Neural cell (in vitro differentiated cells): ENCODE data around the gene KRT16. TPM values are rescaled to one million over a fixed set of nuclear protein-coding genes. Genes with fewer than 3 reads are reported as not detected.
"Not testable (repeated sequence)": the region's sequence is repeated elsewhere in the genome, so short reads cannot be mapped to it uniquely, and the experiment has no call there.

ENCODE experiments used
- H2AFZ ChIP-seq: fragments of 200-600, 300-800 bp; sonication (generic), shearing (Covaris generic); 2 replicates; pipeline ENCODE4 v1.6.0; 2014; ENCODE audit warnings: low read depth, mild to moderate bottlenecking, antibody characterized with exemption, low read length, moderate library complexity
- H3F3A ChIP-seq: fragments of 200-600 bp; shearing (Covaris generic); 2 replicates; pipeline ENCODE4 v1.6.1; 2016; ENCODE audit warnings: mild to moderate bottlenecking, moderate library complexity, mixed read lengths, antibody characterized with exemption, low read length; ENCODE audit not compliant: insufficient read depth, poor library complexity, severe bottlenecking
- H3K27ac ChIP-seq: fragments of 200-600, 300-800 bp; sonication (generic), shearing (Covaris generic); 2 replicates; pipeline ENCODE4 v1.5.1; 2014; ENCODE audit warnings: mild to moderate bottlenecking, low read length, moderate library complexity
- H3K27me3 ChIP-seq: fragments of 300-800, 200-600 bp; sonication (generic), shearing (Covaris generic); 2 replicates; pipeline ENCODE4 v1.6.0; 2014; ENCODE audit warnings: mild to moderate bottlenecking, low read depth, low read length, moderate library complexity; ENCODE audit not compliant: insufficient read depth
- H3K36me3 ChIP-seq: fragments of 300-800, 200-600 bp; sonication (generic), shearing (Covaris generic); 2 replicates; pipeline ENCODE4 v1.5.1; 2014; ENCODE audit warnings: mild to moderate bottlenecking, antibody characterized with exemption, low read length, moderate library complexity; ENCODE audit not compliant: insufficient read depth
- H3K4me2 ChIP-seq: fragments of 300-800, 200-600 bp; sonication (generic), shearing (Covaris generic); 2 replicates; pipeline ENCODE4 v1.6.0; 2014; ENCODE audit warnings: mild to moderate bottlenecking, low read length
- H3K4me3 ChIP-seq: fragments of 300-800, 200-600 bp; sonication (generic), shearing (Covaris generic); 2 replicates; pipeline ENCODE4 v1.5.1; 2014; ENCODE audit warnings: mild to moderate bottlenecking, low read length, moderate library complexity
- H3K79me2 ChIP-seq: fragments of 200-600 bp; shearing (Covaris generic); replicated peaks from 2 replicates; pipeline ENCODE4 v1.6.0; 2014; ENCODE audit warnings: mild to moderate bottlenecking, low read length, moderate library complexity; ENCODE audit not compliant: insufficient read depth
- H3K9ac ChIP-seq: fragments of 300-800, 200-600 bp; sonication (generic), shearing (Covaris generic); 2 replicates; pipeline ENCODE4 v1.6.1; 2016; ENCODE audit warnings: mild to moderate bottlenecking, low read length, mixed read lengths
- H3K9me2 ChIP-seq: fragments of 200-600 bp; shearing (Covaris generic); 2 replicates; pipeline ENCODE4 v1.6.1; 2016; ENCODE audit warnings: mild to moderate bottlenecking, low read length, mixed read lengths; ENCODE audit not compliant: insufficient read depth
- H3K9me3 ChIP-seq: fragments of 200-600, 300-800 bp; sonication (generic), shearing (Covaris generic); 2 replicates; pipeline ENCODE4 v1.6.1; 2016; ENCODE audit warnings: mild to moderate bottlenecking, mixed run types, low read length, moderate library complexity, mixed read lengths
- H4K20me1 ChIP-seq: fragments of 200-600 bp; shearing (Covaris generic); 2 replicates; pipeline ENCODE4 v1.6.1; 2016; ENCODE audit warnings: mild to moderate bottlenecking, mixed run types; ENCODE audit not compliant: insufficient read depth
- CTCF ChIP-seq: fragments of 450-650 bp; IDR thresholded peaks from 2 replicates; pipeline ENCODE4 v1.5.1; 2014; ENCODE audit warnings: antibody characterized with exemption, mild to moderate bottlenecking, moderate library complexity; ENCODE audit not compliant: poor library complexity, severe bottlenecking
- EP300 ChIP-seq: fragments of 450-650 bp; conservative IDR thresholded peaks from 2 replicates; pipeline ENCODE4 v1.6.1; 2014; ENCODE audit warnings: antibody characterized with exemption, mild to moderate bottlenecking, moderate library complexity; ENCODE audit not compliant: poor library complexity, severe bottlenecking
- EZH2 ChIP-seq: fragments of 200-600, 300-800 bp; shearing (Covaris generic), sonication (generic); IDR thresholded peaks from 2 replicates; pipeline ENCODE4 v1.6.1; 2014; ENCODE audit warnings: antibody characterized with exemption, low read length, borderline replicate concordance, mild to moderate bottlenecking; ENCODE audit not compliant: insufficient read depth, poor library complexity, severe bottlenecking
- MXI1 ChIP-seq: fragments of 450-650 bp; conservative IDR thresholded peaks from 2 replicates; pipeline ENCODE4 v1.6.1; 2014; ENCODE audit warnings: antibody characterized with exemption, mild to moderate bottlenecking; ENCODE audit not compliant: poor library complexity, severe bottlenecking
- POLR2AphosphoS5 ChIP-seq: IDR thresholded peaks from 2 replicates; pipeline ENCODE4 v1.6.1; 2012
- RAD21 ChIP-seq: fragments of 450-650 bp; conservative IDR thresholded peaks from 2 replicates; pipeline ENCODE4 v1.6.1; 2014; ENCODE audit warnings: antibody characterized with exemption, mild to moderate bottlenecking, moderate library complexity
- REST ChIP-seq: IDR thresholded peaks from 2 replicates; pipeline ENCODE4 v1.6.1; 2012; ENCODE audit warnings: borderline replicate concordance
- SMC3 ChIP-seq: fragments of 450-650 bp; conservative IDR thresholded peaks from 2 replicates; pipeline ENCODE4 v1.6.1; 2014; ENCODE audit warnings: antibody characterized with exemption, mild to moderate bottlenecking, moderate library complexity; ENCODE audit not compliant: poor library complexity
- TAF1 ChIP-seq: IDR thresholded peaks from 2 replicates; pipeline ENCODE4 v1.6.1; 2012; ENCODE audit warnings: low read depth
- polyA plus RNA-seq: library from polyadenylated mRNA; depleted of rRNA; stranded (reverse); fragments of >200 nt; gene quantifications from 2 replicates; pipeline ENCODE4 v1.2.3, GENCODE V29; 2014

The KRT16 gene
- polyA plus RNA-seq, 1 donor from 2014 or later, result not detected

GRCh38 chr17:41610965-41611640 is 1.5 kb downstream of the KRT16 start:
- no peak overlapping the region for H3K4me2 ChIP-seq
- H4K20me1 ChIP-seq, result no peaks in the 10 kb centered on the region
- H3K79me2 ChIP-seq, result no peaks in the 10 kb centered on the region
- no peaks in the 10 kb centered on the region for H3K27me3 ChIP-seq
- H3K9ac ChIP-seq, result no peak overlapping the region
- no peaks in the 10 kb centered on the region for H3K9me3 ChIP-seq
- no peaks in the 10 kb centered on the region for H3K36me3 ChIP-seq
- no peaks in the 10 kb centered on the region for H3K9me2 ChIP-seq
- H3F3A ChIP-seq, result no peaks in the 10 kb centered on the region
- H2AFZ ChIP-seq, result no peak overlapping the region
- TF ChIP-seq CTCF (no peak), RAD21 (no peak), SMC3 (no peak), POLR2AphosphoS5 (no peak), TAF1 (no peak), EZH2 (no peak), REST (no peak), EP300 (no peak), MXI1 (no peak)
- no peak overlapping the region for H3K27ac ChIP-seq
- no peak overlapping the region for H3K4me3 ChIP-seq

DNA sequence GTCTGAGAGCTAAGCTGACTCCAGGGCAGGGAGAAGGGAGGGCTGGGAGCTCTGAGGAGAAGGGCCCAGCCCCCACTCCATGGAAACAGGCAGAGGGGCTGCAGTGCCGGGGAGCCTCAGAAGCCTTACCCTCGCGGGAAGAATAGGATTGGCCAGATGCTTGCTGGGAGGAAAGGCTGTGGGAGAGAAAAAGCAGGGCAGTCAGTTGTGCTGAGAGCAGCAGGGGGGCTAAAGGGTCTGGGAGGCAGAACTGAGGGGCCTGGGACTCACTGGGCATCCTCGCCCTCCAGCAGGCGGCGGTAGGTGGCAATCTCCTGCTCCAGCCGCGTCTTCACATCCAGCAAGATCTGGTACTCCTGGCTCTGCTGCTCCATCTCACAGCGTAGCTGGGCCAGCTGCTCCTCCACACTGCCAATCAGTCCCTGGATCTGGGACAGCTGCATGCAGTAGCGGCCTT is 2.5 kb downstream of the KRT16 start:
- not testable (repeated sequence) for H3K9ac ChIP-seq, H3K4me3 ChIP-seq, H3K79me2 ChIP-seq, H3K27ac ChIP-seq, H3K27me3 ChIP-seq, H3K4me2 ChIP-seq, H2AFZ ChIP-seq, H3K36me3 ChIP-seq, H3K9me2 ChIP-seq, H4K20me1 ChIP-seq, H3K9me3 ChIP-seq, H3F3A ChIP-seq

DNA sequence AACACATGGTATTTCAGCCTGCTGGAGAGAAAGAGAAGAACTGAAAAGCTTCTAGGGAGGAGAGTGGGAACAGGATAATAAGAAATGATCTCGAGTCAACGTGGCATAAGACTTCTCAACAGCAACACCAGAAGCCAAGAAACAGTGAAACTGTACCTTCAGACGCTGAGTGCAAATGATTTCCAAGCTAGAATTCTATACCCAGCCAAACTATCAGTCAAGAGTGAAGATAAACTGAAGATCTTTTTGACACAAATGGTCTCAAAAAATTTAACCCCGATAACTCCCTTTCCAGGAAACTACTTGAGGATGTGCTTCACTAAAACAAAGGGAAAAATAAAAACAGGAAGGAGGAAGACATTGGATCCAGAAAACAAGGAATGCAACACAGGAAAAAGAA is 5.6 kb downstream of the KRT16 start:
- not testable (repeated sequence) for H3K4me3 ChIP-seq, H2AFZ ChIP-seq, H3K36me3 ChIP-seq, H3K27ac ChIP-seq, H3K79me2 ChIP-seq, H3K9ac ChIP-seq, H3K9me2 ChIP-seq, H3K9me3 ChIP-seq, H3F3A ChIP-seq, H3K27me3 ChIP-seq, H4K20me1 ChIP-seq, H3K4me2 ChIP-seq
